RWPE2 (cell line): ENCODE data around the gene GYPB.
A peak's percentile ranks its signal among the peaks of the same experiment; 100 is the strongest.
"Not testable (repeated sequence)": the region's sequence is repeated elsewhere in the genome, so short reads cannot be mapped to it uniquely, and the experiment has no call there.

Experiments
- ATAC-seq: fragments of 200-7000 bp; cut with Tn5 transposase; 3 replicates; pipeline ENCODE4 v1.9.1; 2021; ENCODE audit warnings: low read depth
- DNase-seq: peaks from one replicate; pipeline ENCODE4 v3.0.0-alpha.2; 2020; ENCODE audit warnings: low spot score
- H3K27ac ChIP-seq: fragments of 450-650 bp; 2 replicates; pipeline ENCODE4 v1.5.1; 2017; ENCODE audit warnings: mild to moderate bottlenecking; ENCODE audit not compliant: poor library complexity, severe bottlenecking
- H3K27me3 ChIP-seq: fragments of 250-450 bp; sonication (Bioruptor Pico); 2 replicates; pipeline ENCODE4 v1.5.1; 2021; ENCODE audit warnings: mild to moderate bottlenecking, moderate library complexity; ENCODE audit not compliant: insufficient read depth, poor library complexity, severe bottlenecking
- H3K36me3 ChIP-seq: fragments of 250-450 bp; sonication (Bioruptor Pico); 2 replicates; pipeline ENCODE4 v1.5.1; 2020; ENCODE audit warnings: low read depth, mild to moderate bottlenecking, moderate library complexity
- H3K4me1 ChIP-seq: fragments of 250-450 bp; sonication (Bioruptor Pico); 2 replicates; pipeline ENCODE4 v1.5.1; 2021; ENCODE audit warnings: mild to moderate bottlenecking, moderate library complexity; ENCODE audit not compliant: insufficient read depth, poor library complexity, severe bottlenecking
- H3K4me3 ChIP-seq: fragments of 250-450 bp; sonication (Bioruptor Pico); 2 replicates; pipeline ENCODE4 v1.5.1; 2021; ENCODE audit warnings: mild to moderate bottlenecking, moderate library complexity; ENCODE audit not compliant: severe bottlenecking
- H3K9me3 ChIP-seq: fragments of 250-450 bp; sonication (Bioruptor Pico); 2 replicates; pipeline ENCODE4 v1.5.1; 2021; ENCODE audit warnings: mild to moderate bottlenecking, moderate library complexity; ENCODE audit not compliant: severe bottlenecking
- CTCF ChIP-seq: fragments of 450-650 bp; IDR thresholded peaks from one replicate; pipeline ENCODE4 v1.5.1; 2017; ENCODE audit warnings: mild to moderate bottlenecking, moderate library complexity; ENCODE audit not compliant: poor library complexity, severe bottlenecking

GYPB gene

GRCh38 chr4:143991761-143992160 is 27.4 kb downstream of the GYPB start:
- DNase-seq, H3K9me3 ChIP-seq, H3K4me3 ChIP-seq, ATAC-seq, H3K27ac ChIP-seq, H3K36me3 ChIP-seq, H3K27me3 ChIP-seq, H3K4me1 ChIP-seq: not testable (repeated sequence)

GRCh38 chr4:143990717-143991116 is 28.5 kb downstream of the GYPB start:
- not testable (repeated sequence) for H3K27ac ChIP-seq, H3K4me3 ChIP-seq, H3K4me1 ChIP-seq, H3K27me3 ChIP-seq, DNase-seq, H3K36me3 ChIP-seq, H3K9me3 ChIP-seq, ATAC-seq

- Histone ChIP-seq H3K4me1 (no peaks in the 10 kb centered on the region), H3K27ac (no peak overlapping the region), H3K4me3 (no peak overlapping the region), H3K9me3 (no peaks in the 10 kb centered on the region), H3K27me3 (no peaks in the 10 kb centered on the region), H3K36me3 (no peaks in the 10 kb centered on the region)
- no peak for TF ChIP-seq CTCF
- no peak for ATAC-seq
- no peak for DNase-seq
Measured at GRCh38 chr4:143986180-143986579, 33.0 kb downstream of the GYPB start.

GRCh38 chr4:143980776-143981175 is 38.4 kb downstream of the GYPB start:
- not testable (repeated sequence) for H3K36me3 ChIP-seq, H3K9me3 ChIP-seq, H3K27me3 ChIP-seq, DNase-seq, H3K4me3 ChIP-seq, H3K4me1 ChIP-seq, H3K27ac ChIP-seq
- ATAC-seq, result peak; percentile 41; the same call in 2 of the 3 replicates

GRCh38 chr4:143975527-143975926 is 43.7 kb downstream of the GYPB start:
- not testable (repeated sequence) for H3K36me3 ChIP-seq, H3K27ac ChIP-seq, H3K9me3 ChIP-seq, H3K4me3 ChIP-seq, DNase-seq, H3K4me1 ChIP-seq, H3K27me3 ChIP-seq, ATAC-seq

- not testable (repeated sequence) for H3K4me1 ChIP-seq, H3K36me3 ChIP-seq, H3K4me3 ChIP-seq, H3K27me3 ChIP-seq, H3K9me3 ChIP-seq, H3K27ac ChIP-seq, ATAC-seq, DNase-seq
Measured at GRCh38 chr4:143974021-143974420, 45.2 kb downstream of the GYPB start.

- H3K4me3 ChIP-seq, result no peak overlapping the region
- no peak for DNase-seq
- no peaks in the 10 kb centered on the region for H3K4me1 ChIP-seq
- H3K27me3 ChIP-seq, result no peaks in the 10 kb centered on the region
- H3K36me3 ChIP-seq, result no peaks in the 10 kb centered on the region
- ATAC-seq, result no peak
- H3K9me3 ChIP-seq, result no peaks in the 10 kb centered on the region
- no peak overlapping the region for H3K27ac ChIP-seq
- TF ChIP-seq CTCF, result no peak
Measured at GRCh38 chr4:143961075-143961474, 58.1 kb downstream of the GYPB start.

GRCh38 chr4:143955306-143955705 is 63.9 kb downstream of the GYPB start:
- H3K36me3 ChIP-seq, H3K4me1 ChIP-seq, DNase-seq, ATAC-seq, H3K27me3 ChIP-seq, H3K4me3 ChIP-seq, H3K27ac ChIP-seq, H3K9me3 ChIP-seq: not testable (repeated sequence)

GRCh38 chr4:143951458-143951972 is 67.7 kb downstream of the GYPB start:
- not testable (repeated sequence) for H3K36me3 ChIP-seq, H3K9me3 ChIP-seq, H3K27me3 ChIP-seq, DNase-seq, H3K4me1 ChIP-seq, H3K27ac ChIP-seq, ATAC-seq, H3K4me3 ChIP-seq

GRCh38 chr4:143950967-143951366 is 68.2 kb downstream of the GYPB start:
- DNase-seq, H3K27me3 ChIP-seq, H3K9me3 ChIP-seq, H3K27ac ChIP-seq, ATAC-seq, H3K36me3 ChIP-seq, H3K4me3 ChIP-seq, H3K4me1 ChIP-seq: not testable (repeated sequence)
